Daoy (cell line): Measurements from ENCODE around the gene BCL2L12. TPM values are rescaled to one million over a fixed set of nuclear protein-coding genes. Genes with fewer than 3 reads are reported as not detected.
A peak's percentile ranks its signal among the peaks of the same experiment; 100 is the strongest.

Experiments
- DNase-seq: peaks from one replicate; pipeline ENCODE4 v3.0.0-alpha.2; 2015; ENCODE audit warnings: low read depth
- total RNA-seq: library from RNA; depleted of rRNA; stranded (reverse); fragments of >200 nt; shearing (Covaris generic); gene quantifications from 2 replicates; pipeline ENCODE4 v1.2.3, GENCODE V29; 2014

The BCL2L12 gene
- total RNA-seq, 1 experiment from 2014 or later, result 18.1 TPM

DNA sequence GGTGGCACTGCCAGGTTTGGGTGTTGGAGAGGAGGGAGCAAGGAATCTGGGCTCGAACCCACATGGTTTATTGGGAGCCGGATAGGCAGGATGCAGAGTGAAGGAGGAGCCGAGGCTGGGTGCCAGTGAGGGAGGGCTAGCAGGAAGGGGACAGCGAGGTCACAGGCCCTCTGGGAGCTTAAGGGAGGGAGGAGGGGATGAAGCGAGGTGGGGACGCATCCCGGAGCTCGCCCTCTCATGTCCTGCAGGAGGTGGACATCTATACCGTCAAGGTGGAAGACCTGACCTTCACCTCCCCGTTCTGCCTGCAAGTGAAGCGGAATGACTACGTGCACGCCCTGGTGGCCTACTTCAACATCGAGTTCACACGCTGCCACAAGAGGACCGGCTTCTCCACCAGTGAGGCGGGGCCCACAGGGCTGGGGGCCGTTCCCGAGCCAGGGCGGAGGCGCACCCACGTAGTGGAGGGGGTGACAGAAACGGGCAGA is 20.2 kb downstream of the BCL2L12 start:
- no peak for DNase-seq

DNA sequence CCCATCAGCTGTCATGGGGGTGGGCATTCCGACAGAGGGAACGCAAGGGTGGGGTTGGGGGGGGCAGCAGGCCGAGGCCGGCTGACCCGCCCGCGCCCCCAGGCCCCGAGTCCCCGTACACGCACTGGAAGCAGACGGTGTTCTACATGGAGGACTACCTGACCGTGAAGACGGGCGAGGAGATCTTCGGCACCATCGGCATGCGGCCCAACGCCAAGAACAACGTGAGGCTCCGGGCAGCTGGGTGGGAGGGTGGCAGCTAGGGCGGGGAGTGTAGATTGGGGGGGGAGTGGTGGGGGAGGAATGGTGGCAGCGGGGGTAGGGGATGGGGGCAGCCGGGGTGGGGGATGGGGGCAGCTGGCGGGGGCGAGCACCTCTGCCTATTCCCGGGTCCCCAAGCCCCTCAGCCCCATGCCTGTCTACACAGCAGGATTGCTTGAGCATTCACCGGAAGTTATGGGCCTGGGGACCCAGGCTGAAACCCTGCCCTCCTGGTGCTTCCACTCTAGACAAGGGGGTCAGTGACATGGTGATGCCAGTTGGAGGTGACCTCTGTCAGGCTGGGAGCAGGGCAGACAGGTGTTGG is 20.9 kb downstream of the BCL2L12 start:
- no peak for DNase-seq

DNA sequence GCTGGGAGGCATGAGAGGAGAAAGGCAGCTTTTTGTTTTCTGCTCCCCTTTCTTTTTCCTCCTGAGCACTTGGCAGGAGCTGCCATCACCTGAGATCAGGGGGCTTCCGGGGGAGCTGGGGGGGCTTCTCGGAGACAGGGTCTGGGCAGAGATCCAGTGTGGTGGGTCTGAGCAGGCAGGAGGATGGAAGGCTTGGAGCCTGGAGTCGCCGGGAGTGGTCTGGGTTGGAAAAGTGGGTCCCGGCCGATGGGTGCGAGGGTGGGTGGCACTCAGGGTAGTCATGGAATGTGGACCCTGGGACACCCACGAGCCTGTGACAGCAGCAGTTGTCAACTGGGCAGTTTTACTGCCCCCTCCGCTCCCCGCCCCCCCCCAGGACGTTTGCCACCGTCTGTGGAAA is 21.4 kb downstream of the BCL2L12 start:
- no peak for DNase-seq

DNA sequence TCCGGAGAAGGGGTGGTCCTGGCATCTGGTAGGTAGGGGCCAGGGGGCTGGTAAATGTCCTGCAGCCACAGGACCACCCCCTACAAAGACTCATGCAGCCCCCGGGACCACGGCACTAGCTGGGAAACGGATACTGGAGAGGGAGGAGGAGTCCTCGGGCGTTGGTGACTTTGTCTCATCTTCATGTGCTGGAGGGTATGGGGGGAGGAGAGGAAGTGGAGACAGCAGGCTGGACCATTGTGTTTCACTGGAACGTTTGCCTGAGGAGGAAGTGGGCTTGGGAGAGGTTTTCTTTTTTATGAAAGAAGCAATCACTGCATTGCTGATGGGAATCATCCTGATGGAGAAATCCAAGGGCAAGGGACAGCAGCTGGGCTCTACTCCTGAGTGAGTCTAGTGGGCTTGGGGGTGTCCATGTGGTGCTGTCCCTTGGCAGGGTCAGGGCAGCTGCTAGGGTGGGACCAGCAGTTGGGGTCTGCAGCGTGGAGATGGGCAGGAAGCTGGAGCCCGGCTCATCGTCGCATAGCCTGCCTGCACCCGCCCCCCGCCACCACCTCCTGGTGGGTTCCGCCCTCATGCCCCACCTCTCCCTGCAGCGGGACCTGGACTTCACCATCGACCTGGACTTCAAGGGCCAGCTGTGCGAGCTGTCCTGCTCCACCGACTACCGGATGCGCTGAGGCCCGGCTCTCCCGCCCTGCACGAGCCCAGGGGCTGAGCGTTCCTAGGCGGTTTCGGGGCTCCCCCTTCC is 22.0 kb downstream of the BCL2L12 start:
- no peak for DNase-seq

DNA sequence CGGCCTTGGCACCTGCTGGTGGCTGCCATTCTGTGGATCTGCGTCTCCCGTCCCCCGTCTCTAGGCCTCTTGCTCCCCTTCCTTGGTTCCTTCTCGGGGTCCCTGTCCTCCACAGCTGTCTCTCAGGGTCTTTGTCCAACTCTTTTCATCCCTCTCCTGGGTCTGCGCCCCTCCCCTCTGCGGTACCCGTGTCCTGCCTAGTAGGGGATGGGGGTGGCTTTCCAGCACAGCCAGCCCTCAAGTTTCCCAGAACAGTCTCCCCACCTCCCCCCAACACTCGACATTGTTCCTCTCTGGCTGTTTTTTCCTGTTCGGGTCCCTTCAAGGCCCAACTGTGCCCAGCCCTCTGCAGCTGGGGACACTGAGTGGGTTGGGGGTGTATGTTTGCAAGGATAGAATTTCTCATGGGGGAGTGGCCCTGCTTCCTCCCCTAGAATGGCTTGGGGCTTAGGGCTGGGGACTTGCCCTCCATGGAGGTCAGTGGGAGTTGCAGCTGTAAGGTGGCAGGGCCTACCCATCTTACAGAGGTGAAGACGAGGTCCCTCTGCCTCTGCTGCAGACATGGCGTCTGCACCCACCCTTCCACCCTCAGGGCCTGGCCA is 22.9 kb downstream of the BCL2L12 start:
- no peak for DNase-seq

DNA sequence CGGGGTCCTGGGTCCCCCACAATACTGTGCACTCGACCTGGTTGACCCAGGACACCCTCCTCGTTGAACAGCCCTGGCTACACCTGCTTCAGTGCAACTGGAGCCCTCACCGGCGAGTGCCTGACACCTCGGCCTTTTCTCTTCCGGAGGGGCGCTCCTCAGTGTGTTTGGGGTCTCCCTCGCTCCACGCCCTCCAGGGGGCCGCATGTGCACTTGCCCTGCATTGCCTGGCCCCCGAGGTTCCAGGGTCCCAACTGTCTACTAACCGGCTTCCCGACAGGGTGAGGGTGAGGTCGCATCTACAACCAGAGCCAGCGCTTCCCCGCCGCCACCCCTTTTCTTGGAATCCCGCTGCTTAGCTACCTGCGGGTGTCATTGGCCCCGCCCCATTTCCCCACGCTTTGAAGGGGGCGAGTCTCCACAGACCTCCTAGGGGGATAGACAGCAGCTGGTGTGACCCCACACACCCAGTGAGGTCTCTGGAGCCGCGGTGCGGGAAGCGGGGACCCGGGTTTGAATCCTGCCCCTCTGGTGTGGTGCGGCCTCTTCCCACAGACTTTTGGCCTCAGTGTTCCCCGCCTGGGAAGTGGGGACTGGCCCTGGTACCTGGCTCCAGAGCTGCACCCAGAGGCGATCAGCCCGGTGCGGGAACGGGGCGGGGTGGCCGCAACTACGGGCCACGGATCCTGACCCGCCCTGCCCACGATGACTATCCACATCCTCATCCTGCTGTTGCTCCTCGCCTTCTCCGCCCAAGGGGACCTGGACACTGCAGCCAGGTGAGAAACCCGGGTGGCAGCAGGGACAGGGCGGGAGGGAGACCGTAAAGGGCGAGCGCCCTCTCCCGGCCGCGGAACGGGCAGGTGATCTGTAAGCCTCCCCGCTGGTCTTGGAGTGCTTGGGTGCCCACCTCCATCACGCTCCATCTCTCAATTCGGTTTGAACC is 23.7 kb downstream of the BCL2L12 start, which contains the start of gene ADM5:
ADM5 (plus strand) TSS at position 462 of the 946 bp plus-strand sequence; CDS start at position 706, 244 bp downstream.
- DNase-seq, result peak; percentile 69

DNA sequence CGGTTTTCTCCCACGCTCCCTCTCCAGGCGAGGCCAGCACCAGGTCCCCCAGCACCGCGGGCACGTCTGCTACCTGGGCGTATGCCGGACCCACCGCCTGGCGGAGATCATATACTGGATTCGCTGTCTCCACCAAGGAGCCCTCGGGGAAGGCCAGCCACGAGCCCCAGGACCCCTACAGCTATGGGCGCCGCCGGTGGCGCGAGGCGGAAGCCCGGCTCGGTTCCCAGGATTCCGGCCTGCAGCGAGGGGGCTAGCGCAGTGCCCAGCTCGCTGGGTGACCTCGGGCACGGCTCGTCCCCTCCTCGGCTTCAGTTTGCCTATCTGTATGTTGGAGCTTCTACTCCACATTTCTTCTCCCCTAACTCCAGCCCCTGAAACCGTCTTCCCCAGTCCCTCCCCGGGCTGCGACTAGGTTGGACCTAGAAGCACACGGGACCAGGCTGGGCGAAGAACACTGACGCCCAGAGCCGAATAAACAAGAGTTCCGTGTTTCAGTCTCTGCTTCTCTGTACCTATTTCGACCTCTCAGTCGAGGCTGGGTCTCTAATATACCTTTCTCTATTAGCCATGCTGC is 24.4 kb downstream of the BCL2L12 start:
- DNase-seq, result no peak

DNA sequence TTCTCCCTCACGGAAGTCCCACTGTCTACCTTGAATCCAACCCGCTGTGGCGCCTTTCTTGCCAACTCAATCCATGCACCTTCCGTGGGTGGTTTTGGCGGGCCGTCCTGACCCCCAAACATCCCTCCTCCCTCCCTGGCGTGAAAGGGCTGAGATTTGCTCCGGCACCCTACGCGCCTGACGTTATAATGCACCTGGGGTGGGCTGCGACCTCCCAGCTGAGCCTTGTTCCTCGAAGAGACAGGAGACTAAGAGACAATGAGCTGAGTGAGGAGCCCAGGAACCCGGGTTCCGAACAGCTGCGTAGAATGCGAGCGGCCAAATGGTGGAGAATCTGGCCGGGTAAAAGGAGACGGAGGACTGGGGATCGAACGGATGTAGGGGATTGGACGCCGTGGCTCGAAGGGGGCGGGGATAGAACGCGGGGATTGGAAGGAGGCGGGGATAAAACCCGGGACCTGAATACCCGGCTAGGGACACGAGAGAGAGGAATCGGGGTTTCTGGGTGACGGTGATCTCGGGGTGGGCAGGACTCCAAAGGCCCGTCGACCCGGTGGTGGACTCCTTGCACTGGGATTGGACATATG is 25.0 kb downstream of the BCL2L12 start, which contains the start of gene CPT1C:
CPT1C (plus strand) TSS at position 461 of the 587 bp plus-strand sequence. CDS start 1,137 bp downstream, outside the sequence.
- DNase-seq, result peak; percentile 90

DNA sequence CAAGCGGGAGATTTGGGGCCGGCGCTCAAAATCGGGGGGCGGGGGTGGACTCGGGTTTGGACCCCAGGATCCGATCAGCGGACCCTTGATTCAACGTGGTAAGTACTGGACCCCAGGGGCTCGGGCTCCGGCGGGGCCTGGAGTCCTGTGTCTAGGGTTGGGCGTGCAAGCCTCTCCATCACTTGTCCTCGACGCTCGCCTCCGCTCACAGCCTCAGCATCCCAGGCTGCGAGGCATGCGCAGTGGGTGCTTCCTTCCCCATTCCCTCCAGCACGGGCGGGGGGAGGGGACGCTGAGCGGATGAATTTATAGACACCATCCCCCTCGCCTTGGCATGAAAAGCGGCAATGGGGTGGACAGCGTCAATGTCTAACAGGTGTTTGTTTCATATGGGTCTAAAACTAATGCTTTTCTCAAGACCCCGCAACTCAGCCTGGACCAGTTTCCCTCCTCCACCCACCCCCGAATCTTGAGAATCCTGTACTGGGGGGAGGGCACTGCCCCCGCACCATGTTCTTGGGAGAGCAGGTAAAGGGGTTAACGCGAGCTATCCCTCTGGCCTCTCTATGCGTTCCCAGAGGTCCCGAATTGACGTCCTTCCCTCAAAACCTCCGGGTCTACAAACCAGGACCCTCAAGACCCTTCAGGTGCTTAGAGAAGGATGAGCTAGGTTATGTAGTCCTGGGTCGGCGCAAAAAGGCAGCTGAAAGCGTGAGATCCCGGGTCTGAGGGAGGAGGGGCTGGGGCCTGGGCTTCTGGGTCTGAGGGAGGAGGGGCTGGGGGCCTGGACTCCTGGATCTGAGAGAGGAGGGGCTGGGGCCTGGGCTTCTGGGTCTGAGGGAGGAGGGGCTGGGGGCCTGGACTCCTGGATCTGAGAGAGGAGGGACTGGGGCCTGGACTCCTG is 25.8 kb downstream of the BCL2L12 start:
- peak; percentile 76 for DNase-seq

DNA sequence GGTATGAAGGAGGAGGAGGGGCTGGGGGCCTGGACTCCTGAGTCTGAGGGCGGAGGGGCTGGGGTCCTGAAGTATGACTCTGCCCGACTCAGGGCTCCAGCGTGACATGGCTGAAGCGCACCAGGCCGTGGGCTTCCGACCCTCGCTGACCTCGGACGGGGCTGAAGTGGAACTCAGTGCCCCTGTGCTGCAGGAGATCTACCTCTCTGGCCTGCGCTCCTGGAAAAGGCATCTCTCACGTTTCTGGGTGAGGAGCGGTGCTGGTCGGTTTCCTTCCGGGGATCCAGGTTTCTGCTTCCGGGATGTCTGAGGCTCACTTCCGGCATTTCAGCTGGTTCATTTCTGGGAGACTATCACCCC is 26.4 kb downstream of the BCL2L12 start:
- no peak for DNase-seq

DNA sequence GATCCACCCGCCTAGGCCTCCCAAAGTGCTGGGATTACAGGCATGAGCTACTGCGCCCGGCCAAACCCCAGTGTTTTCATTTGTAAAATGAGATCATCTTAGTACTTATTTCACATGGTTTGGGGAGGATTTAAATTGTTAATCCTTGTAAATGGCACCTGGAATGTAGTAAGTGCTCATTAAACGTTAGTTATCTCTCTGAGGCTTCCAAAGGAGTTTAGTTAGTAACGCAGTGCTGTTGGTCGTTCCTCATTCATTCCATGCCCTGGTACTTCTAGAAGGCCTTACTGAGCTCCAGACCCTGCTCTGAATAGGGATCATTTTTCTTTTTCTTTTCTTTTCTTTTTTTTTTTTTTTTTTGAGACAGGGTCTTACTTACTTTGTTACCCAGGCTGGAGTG is 30.4 kb downstream of the BCL2L12 start:
- no peak for DNase-seq

DNA sequence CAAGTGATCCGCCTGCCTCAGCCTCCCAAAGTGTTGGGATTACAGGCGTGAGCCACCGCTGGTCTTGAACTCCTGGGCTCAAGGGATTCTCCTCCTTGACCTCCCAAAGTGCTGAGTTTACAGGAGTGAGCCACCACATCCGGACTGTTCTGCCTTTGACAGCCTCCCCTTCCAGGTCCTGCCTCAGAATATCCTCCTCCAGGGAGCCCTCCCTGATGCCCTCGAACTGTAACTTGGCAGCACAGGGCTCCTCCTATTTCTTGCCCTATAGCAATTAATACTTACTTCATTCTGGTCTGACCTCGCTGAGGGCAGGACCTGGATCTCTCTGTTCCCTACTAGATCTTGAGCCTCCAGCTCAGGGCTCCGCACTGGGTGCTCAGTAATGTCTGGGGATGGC is 31.1 kb downstream of the BCL2L12 start:
- DNase-seq, result no peak

DNA sequence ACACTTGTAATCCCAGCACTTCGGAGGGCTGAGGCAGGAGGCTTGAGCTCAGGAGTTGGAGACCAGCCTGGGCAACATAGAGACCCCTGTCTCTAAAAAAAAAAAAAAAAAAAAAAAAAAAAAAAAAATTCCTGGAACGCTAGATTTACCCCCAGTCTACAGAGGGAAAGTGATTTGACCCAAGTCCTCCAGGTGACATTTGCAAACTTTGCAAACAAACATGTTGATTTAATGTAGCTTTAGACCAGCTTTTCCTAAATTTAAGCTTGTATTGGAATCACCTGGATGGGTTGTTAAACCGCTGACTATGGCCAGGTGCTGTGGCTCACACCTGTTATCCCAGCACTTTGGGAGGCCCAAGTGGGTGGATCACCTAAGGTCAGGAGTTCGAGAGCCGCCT is 33.6 kb downstream of the BCL2L12 start:
- no peak for DNase-seq

DNA sequence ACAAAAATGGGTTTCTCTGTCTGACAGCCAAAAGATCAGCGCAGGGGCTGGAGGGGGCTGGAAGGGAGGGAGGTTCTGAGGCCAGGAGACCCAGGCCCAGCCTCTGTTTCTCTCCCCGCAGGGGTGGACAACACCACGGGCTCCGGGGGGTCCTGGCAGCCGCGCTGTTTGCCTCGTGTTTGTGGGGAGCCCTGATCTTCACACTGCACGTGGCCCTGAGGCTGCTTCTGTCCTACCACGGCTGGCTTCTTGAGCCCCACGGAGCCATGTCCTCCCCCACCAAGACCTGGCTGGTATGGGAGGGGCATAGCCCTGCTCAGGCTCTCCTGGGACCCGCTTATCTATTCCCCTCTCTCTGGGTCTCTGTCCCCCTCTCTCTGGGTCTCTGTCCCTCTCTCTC is 34.8 kb downstream of the BCL2L12 start:
- DNase-seq, result no peak

DNA sequence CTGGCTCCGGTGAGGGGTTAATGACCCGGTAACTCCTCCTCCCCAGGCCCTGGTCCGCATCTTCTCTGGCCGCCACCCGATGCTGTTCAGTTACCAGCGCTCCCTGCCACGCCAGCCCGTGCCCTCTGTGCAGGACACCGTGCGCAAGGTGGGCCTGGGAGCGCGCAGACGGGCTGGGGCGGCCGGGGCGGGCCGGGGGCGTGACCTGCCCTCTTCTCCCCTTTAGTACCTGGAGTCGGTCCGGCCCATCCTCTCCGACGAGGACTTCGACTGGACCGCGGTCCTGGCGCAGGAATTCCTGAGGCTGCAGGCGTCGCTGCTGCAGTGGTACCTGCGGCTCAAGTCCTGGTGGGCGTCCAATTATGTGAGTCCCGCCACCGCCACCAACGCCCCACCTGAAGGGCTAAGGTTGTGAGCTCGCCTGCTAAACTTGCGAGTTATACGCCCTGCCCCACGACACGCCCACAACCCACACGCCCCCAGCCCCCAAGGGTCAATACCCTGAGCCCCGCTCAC is 35.6 kb downstream of the BCL2L12 start:
- no peak for DNase-seq

DNA sequence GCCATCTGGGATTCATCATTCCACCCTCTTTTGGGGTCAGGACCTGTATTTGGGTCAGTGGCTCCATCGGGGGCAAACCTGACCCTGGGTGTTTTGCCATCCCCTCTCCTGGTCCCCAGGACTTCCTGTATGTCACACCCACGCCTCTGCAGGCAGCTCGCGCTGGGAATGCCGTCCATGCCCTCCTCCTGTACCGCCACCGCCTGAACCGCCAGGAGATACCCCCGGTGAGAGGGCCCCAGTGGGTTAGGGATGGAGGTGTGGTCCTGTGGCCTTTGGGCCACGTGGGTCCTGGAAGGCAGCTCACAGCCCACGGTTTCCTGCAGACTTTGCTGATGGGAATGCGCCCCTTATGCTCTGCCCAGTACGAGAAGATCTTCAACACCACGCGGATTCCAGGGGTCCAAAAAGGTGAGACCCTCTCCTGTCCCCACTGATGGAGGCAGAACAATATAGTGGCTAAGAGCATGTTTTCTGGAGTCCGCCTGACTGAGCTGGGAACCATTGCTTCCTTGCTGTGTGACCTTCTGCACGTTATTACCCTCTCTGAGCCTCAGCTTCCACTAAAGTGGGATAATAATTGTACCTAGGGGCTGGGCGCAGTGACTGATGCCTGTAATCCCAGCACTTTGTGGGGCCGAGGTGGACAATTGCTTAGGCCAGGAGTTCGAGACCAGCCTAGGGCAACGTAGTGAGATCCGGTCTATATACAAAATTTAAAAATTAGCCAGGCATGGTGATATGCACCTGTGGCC is 39.3 kb downstream of the BCL2L12 start:
- DNase-seq, result no peak

DNA sequence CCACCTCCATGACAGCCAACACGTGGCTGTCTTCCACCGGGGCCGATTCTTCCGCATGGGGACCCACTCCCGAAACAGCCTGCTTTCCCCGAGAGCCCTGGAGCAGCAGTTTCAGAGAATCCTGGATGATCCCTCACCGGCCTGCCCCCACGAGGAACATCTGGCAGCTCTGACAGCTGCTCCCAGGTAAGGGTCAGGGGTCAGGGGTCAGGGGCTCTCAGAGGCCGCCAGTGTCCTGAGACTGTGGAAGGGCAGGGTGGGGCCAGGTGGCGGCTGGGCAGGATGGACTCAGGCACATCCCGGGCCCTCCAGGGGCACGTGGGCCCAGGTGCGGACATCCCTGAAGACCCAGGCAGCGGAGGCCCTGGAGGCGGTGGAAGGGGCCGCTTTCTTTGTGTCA is 40.2 kb downstream of the BCL2L12 start:
- no peak for DNase-seq

DNA sequence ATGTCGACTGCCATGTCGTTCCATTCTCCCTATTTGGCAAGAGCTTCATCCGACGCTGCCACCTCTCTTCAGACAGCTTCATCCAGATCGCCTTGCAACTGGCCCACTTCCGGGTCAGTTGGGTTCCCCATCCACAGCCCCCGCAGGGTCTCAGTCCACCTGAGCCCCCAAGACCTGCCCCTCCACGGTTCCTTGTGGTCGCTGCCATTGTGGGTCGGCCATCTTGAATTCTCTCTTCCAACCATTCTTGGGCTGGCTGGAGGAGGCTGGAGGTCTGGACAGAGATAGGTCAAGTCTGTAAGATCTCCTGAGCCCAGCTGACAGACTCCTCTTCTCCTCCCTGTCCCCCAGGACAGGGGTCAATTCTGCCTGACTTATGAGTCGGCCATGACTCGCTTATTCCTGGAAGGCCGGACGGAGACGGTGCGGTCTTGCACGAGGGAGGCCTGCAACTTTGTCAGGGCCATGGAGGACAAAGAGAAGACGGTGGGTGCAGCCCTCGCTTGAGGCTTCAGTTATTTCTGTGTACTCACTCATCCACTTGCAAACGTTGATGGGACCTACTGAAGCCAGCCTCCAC is 44.7 kb downstream of the BCL2L12 start:
- DNase-seq, result no peak
